Right lobe of liver (tissue), 6 donors: ENCODE data around the gene FOXP1. TPM values are rescaled to one million over a fixed set of nuclear protein-coding genes. Genes with fewer than 3 reads are reported as not detected.

Source experiments
- ATAC-seq, 4 donors: fragments of 200-7000 bp; cut with Tn5 transposase; one replicate each; pipeline ENCODE4 v1.9.1; 2020; ENCODE audit warnings: mild to moderate bottlenecking in 4 of 4, moderate library complexity in 4 of 4
- DNase-seq, 3 donors: peaks; one replicate each; pipeline ENCODE4 v3.0.0-alpha.2; 2020
- H3K27ac ChIP-seq, 3 donors: fragments of 200-600 bp; one replicate each; pipeline ENCODE4 v1.8.0; 2022
- H3K27me3 ChIP-seq, 2 donors: fragments of 200-600 bp; one replicate each; pipeline ENCODE4 v1.8.0; 2022
- H3K36me3 ChIP-seq, 4 donors: fragments of 200-600 bp; sonication (generic) in 1 of 4; one replicate each; pipeline versions ENCODE4 v1.5.1 to v1.8.0; 2017 to 2022; ENCODE audit warnings: control low read depth in 1 of 4
- H3K4me1 ChIP-seq, 4 donors: fragments of 200-600 bp; sonication (generic) in 1 of 4; one replicate each; pipeline versions ENCODE4 v1.5.1 to v1.8.0; 2017 to 2022; ENCODE audit warnings: control low read depth in 1 of 4
- H3K4me3 ChIP-seq, 3 donors: fragments of 200-600 bp; one replicate each; pipeline ENCODE4 v1.8.0; 2022
- H3K9me3 ChIP-seq, 4 donors: fragments of 200-600 bp; sonication (generic) in 1 of 4; one replicate each; pipeline versions ENCODE4 v1.5.1 to v1.8.0; 2017 to 2022; ENCODE audit warnings: control low read depth in 1 of 4
- POLR2A ChIP-seq: fragments of 450-650 bp; IDR thresholded peaks from one replicate; pipeline ENCODE4 v1.6.1; 2017; ENCODE audit warnings: antibody characterized with exemption, mild to moderate bottlenecking
- WGBS: methylation state at CpG from one replicate; pipeline ENCODE4 v1.1.6; 2018; ENCODE audit warnings: low coverage, low lambda C conversion rate; ENCODE audit not compliant: insufficient coverage; ENCODE audit errors: missing lambda C conversion rate; 5-methylcytosine and 5-hydroxymethylcytosine counted together
- intact Hi-C, 2 donors: fragments of 100-400 bp; cut with DNase I; formaldehyde crosslinking; loops; one replicate each; pipeline versions ENCODE4 v1.11.2 to v1.14.1; 2022
- total RNA-seq, 6 experiments: library from RNA; depleted of rRNA in 2 of 6; stranded (reverse); fragments of >200 nt in 2 of 6; fragmentation: NEBNext Ultra II Directional in 3 of 6; extraction: Animal tissue kit (Norgen Biotek cat#: 25700) in 3 of 6; gene quantifications; one replicate each; pipeline versions ENCODE4 v1.1.0 to v1.2.4, GENCODE V29; 2016 to 2023
- TF ChIP-seq, protein P1 (sequence below), 4 donors: fragments of 200-600 bp in 3 of 4; fragments of 450-650 bp in 1 of 4; IDR thresholded peaks; one replicate each; pipeline versions ENCODE4 v1.5.1 to v1.8.0; 2016 to 2022; ENCODE audit warnings: antibody characterized with exemption in 4 of 4, mild to moderate bottlenecking in 2 of 4
- donor health status: DM: no; HTN: yes; CAD: no.
- donor health status: DM: no; HTN: no; CAD: no.
- donor health status: DM: no; HTN: no; CAD: no.
- donor health status: DM: no; HTN: yes; CAD: no.
- donor health status: DM: no; HTN: yes; CAD: no.

Gene FOXP1
- total RNA-seq, 6 experiments from 2014 or later: 26.7 to 47.7 (median 35.2) TPM

- 79% methylated on average over 1 of the region's 1 CpG for WGBS
- intact Hi-C loops: loop anchor here in 1 of 2 donors (10.0 kb wide), 1 partner anchor 48 kb away; no protein-coding TSS in a partner anchor
These were observed 13.8 kb upstream of the FOXP1 start for GRCh38 chr3:71597286-71597685.

DNA sequence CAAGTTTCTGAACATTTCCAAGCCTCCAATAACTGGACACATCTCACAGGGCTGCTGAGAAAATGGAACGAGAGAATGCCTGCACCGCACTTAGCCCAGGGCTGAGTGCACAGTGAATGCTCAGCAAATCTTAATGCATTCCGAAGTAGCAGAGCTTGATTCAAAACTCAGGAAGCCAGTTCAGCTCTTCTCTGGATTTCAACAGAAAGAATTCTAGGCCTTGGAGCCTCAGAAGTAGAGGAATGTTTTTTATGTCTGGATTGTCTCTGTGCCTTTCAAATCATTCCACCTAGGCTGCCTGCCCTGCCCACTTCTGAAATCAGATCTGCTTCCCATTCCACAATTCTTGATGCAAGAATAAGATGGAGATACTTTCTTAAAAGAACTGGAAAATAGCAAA lies 9.6 kb upstream of the FOXP1 start:
- 83% methylated on average over 1 of the region's 3 CpGs for WGBS
- Histone ChIP-seq H3K4me3 (no peak overlapping the region), H3K27ac (no peak overlapping the region), H3K27me3 (no peaks in the 10 kb centered on the region), H3K4me1 (no peaks in the 10 kb centered on the region), H3K36me3 (no peaks in the 10 kb centered on the region), H3K9me3 (no peaks in the 10 kb centered on the region)
- ATAC-seq (no peak), DNase-seq (no peak)
- no peak for TF ChIP-seq POLR2A
- TF ChIP-seq, protein P1, sequence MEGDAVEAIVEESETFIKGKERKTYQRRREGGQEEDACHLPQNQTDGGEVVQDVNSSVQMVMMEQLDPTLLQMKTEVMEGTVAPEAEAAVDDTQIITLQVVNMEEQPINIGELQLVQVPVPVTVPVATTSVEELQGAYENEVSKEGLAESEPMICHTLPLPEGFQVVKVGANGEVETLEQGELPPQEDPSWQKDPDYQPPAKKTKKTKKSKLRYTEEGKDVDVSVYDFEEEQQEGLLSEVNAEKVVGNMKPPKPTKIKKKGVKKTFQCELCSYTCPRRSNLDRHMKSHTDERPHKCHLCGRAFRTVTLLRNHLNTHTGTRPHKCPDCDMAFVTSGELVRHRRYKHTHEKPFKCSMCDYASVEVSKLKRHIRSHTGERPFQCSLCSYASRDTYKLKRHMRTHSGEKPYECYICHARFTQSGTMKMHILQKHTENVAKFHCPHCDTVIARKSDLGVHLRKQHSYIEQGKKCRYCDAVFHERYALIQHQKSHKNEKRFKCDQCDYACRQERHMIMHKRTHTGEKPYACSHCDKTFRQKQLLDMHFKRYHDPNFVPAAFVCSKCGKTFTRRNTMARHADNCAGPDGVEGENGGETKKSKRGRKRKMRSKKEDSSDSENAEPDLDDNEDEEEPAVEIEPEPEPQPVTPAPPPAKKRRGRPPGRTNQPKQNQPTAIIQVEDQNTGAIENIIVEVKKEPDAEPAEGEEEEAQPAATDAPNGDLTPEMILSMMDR (IDR thresholded peaks at IDR 0.05): no peak
- intact Hi-C loops: loop anchor here in 1 of 2 donors (10.0 kb wide), 1 partner anchor 52 kb away; no protein-coding TSS in a partner anchor

More at GRCh38 chr3:71597286-71597685, 13.8 kb upstream of the FOXP1 start:
- no peaks in the 10 kb centered on the region for H3K4me1 ChIP-seq
- no peak for DNase-seq
- no peaks in the 10 kb centered on the region for H3K36me3 ChIP-seq
- H3K4me3 ChIP-seq: no peak overlapping the region
- TF ChIP-seq, protein P1 (IDR thresholded peaks at IDR 0.05): no peak
- no peak for TF ChIP-seq POLR2A
- no peak overlapping the region for H3K27ac ChIP-seq
- no peaks in the 10 kb centered on the region for H3K9me3 ChIP-seq
- no peaks in the 10 kb centered on the region for H3K27me3 ChIP-seq
- no peak for ATAC-seq

DNA sequence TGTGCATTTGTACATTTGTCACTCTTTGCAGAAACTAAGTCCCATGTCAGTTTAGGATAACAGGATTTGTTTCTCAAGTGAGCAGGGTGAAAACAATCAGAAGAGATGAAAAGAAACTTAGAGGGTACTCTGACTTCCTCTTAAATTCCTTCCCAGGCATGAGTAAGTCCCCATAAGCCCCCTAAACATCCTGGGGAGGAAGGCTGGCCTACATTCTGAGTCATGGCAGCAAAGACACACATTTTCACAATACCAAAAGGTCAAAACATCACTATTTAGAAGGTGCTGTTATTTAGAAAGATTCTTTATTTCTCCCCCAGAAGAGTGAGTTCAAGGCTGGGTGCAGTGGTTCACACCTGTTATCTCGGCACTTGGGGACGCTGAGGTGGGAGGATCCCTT lies 7.6 kb upstream of the FOXP1 start:
- intact Hi-C loops: loop anchor here in 1 of 2 donors (10.0 kb wide), 1 partner anchor 54 kb away; no protein-coding TSS in a partner anchor
- WGBS: 60% methylated on average over 1 of the region's 2 CpGs

DNA sequence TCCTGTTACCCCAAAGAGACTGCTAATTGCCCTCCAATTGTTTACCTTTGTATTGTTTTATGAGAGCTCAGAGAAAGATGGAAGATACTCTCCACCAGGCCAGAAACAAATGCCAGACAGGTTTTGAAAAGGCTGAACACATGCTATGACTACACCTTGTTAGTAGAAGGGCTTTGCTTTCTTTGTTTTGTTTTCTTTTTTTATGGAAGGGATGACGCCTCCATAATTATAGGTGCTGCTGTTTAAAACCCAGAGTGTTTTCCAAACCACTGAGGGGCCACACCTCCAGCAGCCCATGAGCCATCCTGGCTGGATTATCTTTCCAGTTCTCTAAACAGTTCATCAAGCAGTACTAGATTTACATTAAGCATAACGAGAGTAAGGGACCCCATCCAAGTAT lies 5.6 kb upstream of the FOXP1 start:
- H3K27me3 ChIP-seq: no peaks in the 10 kb centered on the region
- TF ChIP-seq POLR2A: no peak
- TF ChIP-seq, protein P1 (IDR thresholded peaks at IDR 0.05): no peak
- H3K4me3 ChIP-seq: no peak overlapping the region
- DNase-seq (no peak), ATAC-seq (no peak)
- no peaks in the 10 kb centered on the region for H3K36me3 ChIP-seq
- H3K4me1 ChIP-seq: peaks cover 0 to 11% (median 0%) of the 10 kb centered on the region in 4 donors
- 72% methylated on average over 2 of the region's 2 CpGs for WGBS
- H3K9me3 ChIP-seq: no peaks in the 10 kb centered on the region
- intact Hi-C loops: no loop called here
- no peak overlapping the region for H3K27ac ChIP-seq

More for the DNA sequence above, 7.6 kb upstream of the FOXP1 start:
- H3K27ac ChIP-seq: no peak overlapping the region
- H3K4me1 ChIP-seq: no peaks in the 10 kb centered on the region
- H3K9me3 ChIP-seq: no peaks in the 10 kb centered on the region
- H3K4me3 ChIP-seq: no peak overlapping the region
- ATAC-seq (no peak), DNase-seq (no peak)
- no peaks in the 10 kb centered on the region for H3K36me3 ChIP-seq
- no peaks in the 10 kb centered on the region for H3K27me3 ChIP-seq
- TF ChIP-seq, protein P1 (IDR thresholded peaks at IDR 0.05): no peak
- no peak for TF ChIP-seq POLR2A
